BE2C (cell line): Measurements from ENCODE around the gene GTF2I.
"Not testable (repeated sequence)": the region's sequence is repeated elsewhere in the genome, so short reads cannot be mapped to it uniquely, and the experiment has no call there.

ENCODE experiments used
- DNase-seq: peaks from one replicate; pipeline ENCODE4 v3.0.0-alpha.2; 2020
- H3K27me3 ChIP-seq: fragments of 250-450 bp; sonication (Bioruptor Pico); 2 replicates; pipeline ENCODE4 v1.5.1; 2020; ENCODE audit warnings: mild to moderate bottlenecking
- H3K36me3 ChIP-seq: fragments of 250-450 bp; sonication (Bioruptor Pico); 2 replicates; pipeline ENCODE4 v1.5.1; 2020; ENCODE audit warnings: mild to moderate bottlenecking
- H3K4me1 ChIP-seq: fragments of 250-450 bp; sonication (Bioruptor Pico); 2 replicates; pipeline ENCODE4 v1.5.1; 2020
- H3K4me3 ChIP-seq: 2 replicates; pipeline ENCODE4 v1.5.1; 2011; ENCODE audit warnings: low read depth, low read length
- H3K9me3 ChIP-seq: fragments of 250-450 bp; sonication (Bioruptor Pico); 2 replicates; pipeline ENCODE4 v1.5.1; 2020
- CTCF ChIP-seq: IDR thresholded peaks from 2 replicates; pipeline ENCODE4 v1.5.1; 2012; ENCODE audit warnings: mild to moderate bottlenecking, low read depth, low read length

GTF2I gene

GRCh38 chr7:74726309-74727101 is 69.0 kb downstream of the GTF2I start:
- H3K27me3 ChIP-seq, result no peaks in the 10 kb centered on the region
- no peaks in the 10 kb centered on the region for H3K9me3 ChIP-seq
- H3K4me3 ChIP-seq, result no peak overlapping the region
- no peak for DNase-seq
- peaks cover 27% of the 10 kb centered on the region for H3K36me3 ChIP-seq
- TF ChIP-seq CTCF, result no peak
- no peaks in the 10 kb centered on the region; the same call in 1 of the 2 replicates for H3K4me1 ChIP-seq

GRCh38 chr7:74728686-74729085 is 71.2 kb downstream of the GTF2I start:
- H3K36me3 ChIP-seq, result peaks cover 13% of the 10 kb centered on the region
- H3K9me3 ChIP-seq, H3K4me3 ChIP-seq, H3K4me1 ChIP-seq, H3K27me3 ChIP-seq, DNase-seq: not testable (repeated sequence)

- H3K9me3 ChIP-seq, H3K36me3 ChIP-seq, H3K4me1 ChIP-seq, H3K4me3 ChIP-seq, DNase-seq, H3K27me3 ChIP-seq: not testable (repeated sequence)
Observed at GRCh38 chr7:74730186-74730585, 72.7 kb downstream of the GTF2I start.

GRCh38 chr7:74739974-74740703 is 82.6 kb downstream of the GTF2I start:
- H3K4me3 ChIP-seq, DNase-seq, H3K9me3 ChIP-seq, H3K36me3 ChIP-seq, H3K4me1 ChIP-seq, H3K27me3 ChIP-seq: not testable (repeated sequence)

GRCh38 chr7:74743936-74744557 is 86.5 kb downstream of the GTF2I start:
- H3K9me3 ChIP-seq, H3K27me3 ChIP-seq, H3K4me1 ChIP-seq, DNase-seq, H3K4me3 ChIP-seq, H3K36me3 ChIP-seq: not testable (repeated sequence)

- H3K4me1 ChIP-seq, result not testable (repeated sequence)
Observed at GRCh38 chr7:74753921-74754482, 96.5 kb downstream of the GTF2I start.

GRCh38 chr7:74756673-74757072 is 99.2 kb downstream of the GTF2I start:
- H3K4me3 ChIP-seq, H3K27me3 ChIP-seq, H3K36me3 ChIP-seq, H3K4me1 ChIP-seq, H3K9me3 ChIP-seq, DNase-seq: not testable (repeated sequence)

More at GRCh38 chr7:74753921-74754482, 96.5 kb downstream of the GTF2I start:
- not testable (repeated sequence) for H3K9me3 ChIP-seq, H3K36me3 ChIP-seq, H3K27me3 ChIP-seq, H3K4me3 ChIP-seq, DNase-seq

- not testable (repeated sequence) for H3K36me3 ChIP-seq, DNase-seq, H3K4me3 ChIP-seq, H3K4me1 ChIP-seq, H3K27me3 ChIP-seq, H3K9me3 ChIP-seq
Observed at GRCh38 chr7:74758268-74758667, 100.8 kb downstream of the GTF2I start.

- H3K9me3 ChIP-seq, H3K36me3 ChIP-seq, DNase-seq, H3K4me3 ChIP-seq, H3K27me3 ChIP-seq, H3K4me1 ChIP-seq: not testable (repeated sequence)
Observed at GRCh38 chr7:74758982-74759381, 101.5 kb downstream of the GTF2I start.

GRCh38 chr7:74765205-74765918 is 107.8 kb downstream of the GTF2I start:
- not testable (repeated sequence) for H3K36me3 ChIP-seq, H3K27me3 ChIP-seq, DNase-seq, H3K9me3 ChIP-seq, H3K4me3 ChIP-seq, H3K4me1 ChIP-seq

GRCh38 chr7:74766509-74766908 is 109.0 kb downstream of the GTF2I start:
- not testable (repeated sequence) for H3K4me1 ChIP-seq, DNase-seq, H3K9me3 ChIP-seq

GRCh38 chr7:74766991-74767390 is 109.5 kb downstream of the GTF2I start:
- DNase-seq, H3K4me1 ChIP-seq, H3K36me3 ChIP-seq, H3K9me3 ChIP-seq, H3K27me3 ChIP-seq, H3K4me3 ChIP-seq: not testable (repeated sequence)

More at GRCh38 chr7:74766509-74766908, 109.0 kb downstream of the GTF2I start:
- H3K4me3 ChIP-seq, H3K27me3 ChIP-seq, H3K36me3 ChIP-seq: not testable (repeated sequence)

GRCh38 chr7:74770062-74770461 is 112.5 kb downstream of the GTF2I start:
- not testable (repeated sequence) for H3K9me3 ChIP-seq, DNase-seq, H3K4me3 ChIP-seq, H3K4me1 ChIP-seq, H3K27me3 ChIP-seq, H3K36me3 ChIP-seq

- H3K36me3 ChIP-seq, H3K9me3 ChIP-seq, DNase-seq, H3K4me3 ChIP-seq, H3K27me3 ChIP-seq, H3K4me1 ChIP-seq: not testable (repeated sequence)
Observed at GRCh38 chr7:74772093-74772492, 114.6 kb downstream of the GTF2I start.
